ACC112 (cell line): Measurements from ENCODE around the gene C2CD2L.
"Not testable (repeated sequence)": the region's sequence is repeated elsewhere in the genome, so short reads cannot be mapped to it uniquely, and the experiment has no call there.

Experiments
- H2AFZ ChIP-seq: fragments of 200-600 bp; sonication (generic); one replicate; pipeline ENCODE4 v1.6.0; 2017; ENCODE audit warnings: antibody characterized with exemption, low read length; ENCODE audit not compliant: unreplicated experiment
- H3K27ac ChIP-seq: fragments of 200-600 bp; sonication (generic); 2 replicates; pipeline ENCODE4 v1.5.1; 2014; ENCODE audit warnings: low read depth, mild to moderate bottlenecking, antibody characterized with exemption, low read length, moderate library complexity
- H3K27me3 ChIP-seq: fragments of 200-600 bp; sonication (generic); 2 replicates; pipeline ENCODE4 v1.6.1; 2014; ENCODE audit warnings: mild to moderate bottlenecking, antibody characterized with exemption, low read length, moderate library complexity, mixed read lengths; ENCODE audit not compliant: insufficient read depth
- H3K36me3 ChIP-seq: fragments of 200-600 bp; sonication (generic); 2 replicates; pipeline ENCODE4 v1.6.1; 2016; ENCODE audit warnings: mild to moderate bottlenecking, antibody characterized with exemption, low read length, moderate library complexity, mixed read lengths; ENCODE audit not compliant: insufficient read depth
- H3K4me1 ChIP-seq: fragments of 200-600 bp; sonication (generic); one replicate; pipeline ENCODE4 v1.6.1; 2016; ENCODE audit warnings: low read length, mixed read lengths; ENCODE audit not compliant: insufficient read depth, unreplicated experiment, control insufficient read depth
- H3K4me3 ChIP-seq: fragments of 200-600 bp; sonication (generic); 2 replicates; pipeline ENCODE4 v1.5.1; 2014; ENCODE audit warnings: mild to moderate bottlenecking, low read depth, low read length
- H3K79me2 ChIP-seq: fragments of 200-600 bp; sonication (generic); one replicate; pipeline ENCODE4 v1.6.0; 2016; ENCODE audit warnings: low read length; ENCODE audit not compliant: control insufficient read depth, unreplicated experiment, insufficient read depth

The C2CD2L gene

DNA sequence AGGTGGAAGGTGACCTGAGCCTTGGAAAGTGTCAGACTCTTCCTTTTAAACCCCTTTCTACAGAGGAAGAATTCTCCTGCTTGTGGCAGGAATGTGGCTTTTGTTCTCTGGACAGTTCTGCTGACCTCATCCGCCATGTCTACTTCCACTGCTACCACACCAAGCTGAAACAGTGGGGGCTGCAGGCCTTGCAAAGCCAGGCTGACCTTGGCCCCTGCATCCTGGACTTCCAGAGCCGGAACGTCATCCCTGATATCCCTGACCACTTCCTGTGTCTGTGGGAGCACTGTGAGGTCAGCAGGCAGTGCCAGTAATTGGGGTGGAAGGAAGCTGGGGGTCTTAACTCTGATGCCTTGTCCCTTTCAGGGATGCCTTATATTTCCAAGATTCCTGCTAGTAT is 23.5 kb downstream of the C2CD2L start:
- H3K79me2 ChIP-seq = no peaks in the 10 kb centered on the region
- H3K27me3 ChIP-seq = no peaks in the 10 kb centered on the region
- no peak overlapping the region for H3K4me3 ChIP-seq
- H3K27ac ChIP-seq = no peak overlapping the region
- peaks cover 3% of the 10 kb centered on the region for H3K4me1 ChIP-seq
- H2AFZ ChIP-seq = no peak overlapping the region
- H3K36me3 ChIP-seq = peaks cover 19% of the 10 kb centered on the region; the same call in 1 of the 2 replicates

DNA sequence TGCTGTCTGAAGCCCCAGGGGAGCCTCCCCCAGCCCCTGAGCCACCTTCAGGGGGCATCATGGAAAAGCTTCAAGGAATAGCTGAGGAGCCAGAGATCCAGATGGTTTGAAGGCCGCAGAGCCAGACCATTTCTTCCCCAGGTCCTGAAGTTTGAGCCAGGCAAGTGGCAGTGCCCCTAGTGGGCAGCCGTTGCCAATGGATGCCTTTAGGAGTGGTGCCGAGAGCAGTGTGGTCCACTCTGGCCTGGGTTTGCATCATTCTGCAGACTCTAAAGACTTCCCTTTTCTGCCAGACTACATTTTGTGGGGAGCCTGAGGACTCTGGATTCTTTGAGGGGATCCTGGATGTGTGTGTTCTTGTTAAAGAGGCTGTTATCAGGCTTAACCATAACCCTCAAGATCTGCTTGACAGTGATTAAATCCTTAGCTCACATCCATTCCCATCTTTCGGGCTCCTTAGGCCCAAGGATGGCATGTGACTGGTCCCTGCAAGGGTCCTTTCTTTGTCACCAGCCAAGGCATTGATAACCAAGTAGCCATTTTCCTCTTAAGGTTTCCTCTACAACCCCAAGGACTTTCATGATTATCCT is 27.3 kb downstream of the C2CD2L start:
- peaks cover 3% of the 10 kb centered on the region for H3K4me1 ChIP-seq
- no peaks in the 10 kb centered on the region for H3K79me2 ChIP-seq
- no peak overlapping the region for H3K27ac ChIP-seq
- H3K4me3 ChIP-seq = no peak overlapping the region
- no peaks in the 10 kb centered on the region for H3K27me3 ChIP-seq
- H3K36me3 ChIP-seq = peaks cover 19% of the 10 kb centered on the region; the same call in 1 of the 2 replicates
- no peak overlapping the region for H2AFZ ChIP-seq

DNA sequence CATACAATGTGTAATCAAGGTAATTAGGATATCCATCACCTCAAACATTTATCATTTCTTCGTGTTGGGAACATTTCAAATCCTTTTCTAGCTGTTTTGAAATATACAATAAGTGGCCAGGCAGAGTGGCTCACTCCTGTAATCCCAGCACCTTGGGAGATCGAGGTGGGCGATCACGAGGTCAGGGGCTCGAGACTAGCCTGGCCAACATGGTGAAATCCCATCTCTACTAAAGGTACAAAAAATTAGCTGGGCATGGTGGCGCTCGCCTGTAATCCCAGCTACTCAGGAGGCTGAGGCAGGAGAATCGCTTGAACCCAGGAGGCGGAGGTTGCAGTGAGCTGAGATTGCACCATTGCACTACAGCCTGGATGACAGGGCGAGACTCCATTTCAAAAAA is 32.1 kb downstream of the C2CD2L start:
- H3K27me3 ChIP-seq, H3K27ac ChIP-seq, H3K4me1 ChIP-seq, H3K36me3 ChIP-seq, H3K4me3 ChIP-seq, H2AFZ ChIP-seq, H3K79me2 ChIP-seq: not testable (repeated sequence)

DNA sequence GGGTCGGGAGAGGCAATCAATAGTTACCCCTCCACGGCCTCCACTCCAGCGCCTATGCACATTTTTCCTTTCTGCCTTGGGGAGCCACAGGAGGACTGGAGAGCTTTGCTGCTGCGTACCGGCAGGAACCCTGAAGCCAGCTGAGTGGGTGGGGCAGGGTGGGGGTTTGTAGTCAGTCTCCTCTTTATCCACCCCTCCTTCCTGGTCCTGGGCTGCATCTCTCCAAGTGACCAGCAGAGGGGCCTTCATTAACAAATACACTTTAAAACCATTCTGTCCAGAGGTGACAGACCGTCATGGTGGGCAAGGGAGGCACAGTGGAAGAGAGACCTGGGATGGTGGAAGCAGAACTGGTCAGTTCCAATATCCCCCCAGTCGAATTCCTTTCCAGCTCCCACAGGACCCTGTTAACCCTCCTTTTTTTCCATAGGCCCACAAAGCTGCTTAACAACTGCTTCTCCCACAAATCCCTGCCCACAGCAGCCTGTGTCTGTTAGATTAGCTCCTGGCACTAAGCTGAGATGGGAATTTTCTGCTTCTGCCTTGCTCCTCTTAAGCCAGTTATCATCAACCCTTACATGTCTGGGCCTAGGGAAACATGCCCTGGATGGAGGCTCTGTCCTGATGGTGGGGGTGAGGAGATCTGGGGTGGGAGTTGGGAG is 37.8 kb downstream of the C2CD2L start:
- no peaks in the 10 kb centered on the region for H3K79me2 ChIP-seq
- H3K4me1 ChIP-seq = no peaks in the 10 kb centered on the region
- H3K4me3 ChIP-seq = no peak overlapping the region
- no peak overlapping the region for H3K27ac ChIP-seq
- no peaks in the 10 kb centered on the region for H3K36me3 ChIP-seq
- peaks cover 26% of the 10 kb centered on the region for H3K27me3 ChIP-seq
- H2AFZ ChIP-seq = no peak overlapping the region

DNA sequence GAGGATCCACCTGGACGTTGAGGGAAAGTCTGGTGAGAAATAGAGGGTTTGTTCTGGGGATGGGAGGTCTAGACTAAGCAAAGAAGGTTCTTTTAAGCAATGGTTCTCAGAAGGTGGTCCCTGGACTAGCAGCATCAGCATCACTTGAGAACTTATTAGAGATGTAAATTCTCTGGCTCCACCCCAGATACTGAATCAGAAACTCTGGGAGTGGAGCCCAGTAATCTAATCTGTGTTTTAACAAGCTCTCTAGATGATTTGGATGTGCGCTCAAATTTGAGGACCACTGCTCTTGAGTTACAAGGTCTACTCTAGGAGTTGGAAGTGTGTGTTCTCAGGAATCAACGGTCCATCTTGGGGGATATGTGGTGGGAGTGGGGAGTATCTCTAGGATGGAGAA is 38.4 kb downstream of the C2CD2L start:
- Histone ChIP-seq H3K36me3 (no peaks in the 10 kb centered on the region), H3K79me2 (no peaks in the 10 kb centered on the region), H3K27ac (no peak overlapping the region), H2AFZ (no peak overlapping the region), H3K27me3 (peaks cover 32% of the 10 kb centered on the region), H3K4me1 (no peaks in the 10 kb centered on the region), H3K4me3 (no peak overlapping the region)

DNA sequence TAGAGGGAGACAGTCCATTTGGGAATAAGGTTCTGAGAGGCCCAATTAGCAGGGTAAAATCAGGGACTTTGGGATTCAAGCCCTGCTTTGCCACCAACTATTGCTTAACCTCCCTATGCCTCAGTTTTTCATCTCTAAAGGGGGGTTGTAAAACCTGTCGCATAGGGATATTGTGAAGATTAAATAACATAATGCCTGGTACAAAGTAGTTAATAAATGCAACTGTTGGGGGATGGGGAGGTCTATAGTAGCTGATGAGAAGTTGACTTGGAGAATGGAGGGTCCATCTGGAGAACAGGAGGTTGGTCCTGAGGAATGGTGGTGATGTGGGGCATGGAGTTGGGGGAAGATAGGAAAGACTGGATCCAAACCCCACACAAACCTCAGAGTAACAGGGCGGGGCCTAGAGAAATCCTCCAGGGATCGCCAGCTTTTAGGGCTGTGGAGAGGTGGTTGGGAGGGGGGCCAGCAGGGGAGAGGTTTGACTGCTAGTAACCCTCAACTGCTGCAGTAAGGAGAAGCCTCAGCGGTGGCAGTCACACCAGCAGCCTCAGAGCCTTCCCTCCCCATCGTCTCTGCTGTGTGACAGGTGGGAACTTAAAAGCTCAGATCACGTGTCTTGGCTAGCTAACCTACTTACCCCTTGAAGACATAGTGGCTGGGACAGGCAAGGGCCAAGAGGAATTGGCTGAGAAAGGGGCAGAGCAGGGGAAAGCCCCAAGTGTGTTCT is 40.6 kb downstream of the C2CD2L start:
- H2AFZ ChIP-seq = no peak overlapping the region
- no peak overlapping the region for H3K4me3 ChIP-seq
- H3K4me1 ChIP-seq = no peaks in the 10 kb centered on the region
- no peak overlapping the region for H3K27ac ChIP-seq
- H3K27me3 ChIP-seq = peaks cover 32% of the 10 kb centered on the region
- no peaks in the 10 kb centered on the region for H3K79me2 ChIP-seq
- H3K36me3 ChIP-seq = no peaks in the 10 kb centered on the region

DNA sequence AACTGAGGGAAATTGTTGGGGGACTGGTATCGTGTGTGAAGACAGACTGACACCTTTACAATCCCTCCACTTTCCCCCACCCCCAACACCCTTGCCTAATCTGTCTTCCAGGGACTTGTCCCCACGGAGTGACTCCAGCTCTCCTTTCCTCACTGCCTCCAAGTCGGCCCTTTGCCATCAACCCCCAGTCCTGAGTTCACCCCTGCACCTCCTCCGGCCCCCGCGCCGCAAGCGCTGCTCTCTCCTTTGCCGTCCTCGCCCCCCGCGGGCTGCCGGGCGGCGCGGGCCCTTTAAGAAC is 41.5 kb downstream of the C2CD2L start:
- Histone ChIP-seq H3K4me1 (no peaks in the 10 kb centered on the region), H3K27ac (no peak overlapping the region), H2AFZ (peak overlapping the region; percentile 32), H3K27me3 (peaks cover 32% of the 10 kb centered on the region), H3K4me3 (peak overlapping the region; percentile 77), H3K79me2 (no peaks in the 10 kb centered on the region), H3K36me3 (no peaks in the 10 kb centered on the region)

DNA sequence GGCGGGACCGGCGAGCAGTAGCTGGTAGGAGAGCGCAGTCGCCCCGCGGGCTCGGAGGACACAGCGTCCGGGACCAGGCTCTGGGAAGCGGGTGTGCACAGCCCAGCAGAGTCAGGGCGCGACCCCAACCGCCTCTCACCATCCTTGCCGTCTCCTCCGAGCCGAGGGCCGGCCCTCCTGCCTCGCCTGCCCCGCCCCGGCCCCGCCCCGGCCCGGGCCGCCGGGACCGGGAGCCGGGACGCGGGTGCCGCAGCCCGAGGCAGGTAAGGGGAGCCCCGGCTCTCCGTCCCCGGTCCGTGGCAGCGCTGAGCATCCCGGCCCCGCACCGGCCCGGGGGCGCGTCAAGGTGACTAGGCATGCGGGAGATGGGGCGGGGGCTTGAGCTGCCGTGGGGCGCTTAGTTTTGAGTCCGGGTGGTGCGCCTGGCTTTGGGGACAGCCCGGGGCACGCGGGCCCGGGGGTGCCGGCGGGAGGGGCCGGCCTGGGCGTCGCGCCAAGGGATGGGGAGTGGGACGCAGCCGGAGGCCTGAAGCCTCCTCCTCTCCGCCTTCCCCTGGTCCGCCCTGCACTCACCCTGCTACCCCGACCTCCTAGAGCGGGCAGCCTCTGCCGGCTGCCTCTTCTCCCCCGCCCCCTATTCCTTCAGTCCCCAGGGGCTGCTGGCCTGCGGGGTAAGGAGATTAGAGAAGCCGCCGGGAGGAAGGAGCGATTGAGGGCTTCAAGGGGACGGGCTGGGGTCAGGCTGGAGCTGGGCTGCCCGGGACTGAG is 42.1 kb downstream of the C2CD2L start, which contains the start of gene ABCG4:
TSS of gene ABCG4 (plus strand) at position 35 of the 768 bp plus-strand sequence. CDS start 914 bp downstream, outside the sequence.
- Histone ChIP-seq H3K27me3 (peaks cover 32% of the 10 kb centered on the region), H2AFZ (peak within 1 kb of the TSS; percentile 57), H3K79me2 (no peaks in the 10 kb centered on the region), H3K4me3 (peak within 1 kb of the TSS; percentile 77), H3K27ac (no peak within 1 kb of the TSS), H3K36me3 (no peaks in the 10 kb centered on the region), H3K4me1 (no peaks in the 10 kb centered on the region)

DNA sequence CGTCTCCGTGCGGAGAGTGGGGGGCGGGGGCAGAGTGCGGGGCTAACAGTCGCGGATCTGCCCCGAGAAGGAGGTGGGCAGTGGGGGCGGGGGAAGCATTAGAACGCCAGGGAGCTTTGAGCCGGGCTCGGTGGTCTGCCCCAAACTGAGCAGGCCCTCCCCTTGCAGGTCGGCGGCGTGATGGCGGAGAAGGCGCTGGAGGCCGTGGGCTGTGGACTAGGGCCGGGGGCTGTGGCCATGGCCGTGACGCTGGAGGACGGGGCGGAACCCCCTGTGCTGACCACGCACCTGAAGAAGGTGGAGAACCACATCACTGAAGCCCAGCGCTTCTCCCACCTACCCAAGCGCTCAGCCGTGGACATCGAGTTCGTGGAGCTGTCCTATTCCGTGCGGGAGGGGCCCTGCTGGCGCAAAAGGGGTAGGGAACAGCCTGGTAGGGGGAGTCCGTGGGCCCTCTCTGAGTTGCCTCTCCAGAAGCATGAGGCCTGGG is 42.7 kb downstream of the C2CD2L start:
- Histone ChIP-seq H3K4me1 (no peaks in the 10 kb centered on the region), H3K27me3 (peaks cover 32% of the 10 kb centered on the region), H2AFZ (no peak overlapping the region), H3K79me2 (no peaks in the 10 kb centered on the region), H3K4me3 (peak overlapping the region; percentile 77), H3K36me3 (no peaks in the 10 kb centered on the region), H3K27ac (no peak overlapping the region)

DNA sequence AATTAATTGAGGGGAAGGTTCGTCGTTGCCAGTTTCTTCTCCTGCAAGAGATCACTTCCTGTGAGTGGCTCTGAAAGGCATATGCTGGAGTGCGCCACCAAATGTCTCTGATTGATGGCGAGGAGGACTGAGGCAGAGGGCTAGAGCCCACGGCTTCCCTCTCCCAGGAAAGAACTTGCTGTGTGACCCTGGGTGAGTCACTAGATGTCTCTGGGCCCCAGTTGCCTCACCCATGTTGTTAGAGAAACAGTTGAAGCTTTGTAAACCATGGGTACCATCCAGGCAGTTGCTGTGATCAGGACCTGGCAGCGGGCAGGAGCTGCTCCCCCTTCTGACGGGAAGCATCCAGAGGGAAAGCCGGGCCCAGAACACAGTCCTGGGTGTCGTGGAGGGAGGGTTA is 44.9 kb downstream of the C2CD2L start:
- Histone ChIP-seq H3K27me3 (peaks cover 29% of the 10 kb centered on the region), H3K79me2 (no peaks in the 10 kb centered on the region), H3K4me1 (no peaks in the 10 kb centered on the region), H3K36me3 (no peaks in the 10 kb centered on the region), H2AFZ (no peak overlapping the region), H3K4me3 (no peak overlapping the region), H3K27ac (no peak overlapping the region)
